ENCODE results near the gene DCTN2.
A peak's percentile ranks its signal among the peaks of the same experiment; 100 is the strongest.

Gene DCTN2

GRCh38 chr12:57546438-57547287 is at the start of gene DCTN2:
DCTN2 (minus strand) TSS chr12:57547192; CDS start chr12:57547063, 129 bp downstream.
- Mint-ChIP-seq H3K36me3 (ENCODE audit: low read depth) (no peaks in the 10 kb centered on the region), H3K4me1 (peaks cover 37% of the 10 kb centered on the region), H3K27ac (peak within 1 kb of the TSS; percentile 29), H3K9me3 (no peaks in the 10 kb centered on the region), H3K4me3 (peak within 1 kb of the TSS; percentile 98), H3K27me3 (ENCODE audit: low read depth, poor library complexity) (peaks cover 47% of the 10 kb centered on the region)
- TF ChIP-seq, protein P1, sequence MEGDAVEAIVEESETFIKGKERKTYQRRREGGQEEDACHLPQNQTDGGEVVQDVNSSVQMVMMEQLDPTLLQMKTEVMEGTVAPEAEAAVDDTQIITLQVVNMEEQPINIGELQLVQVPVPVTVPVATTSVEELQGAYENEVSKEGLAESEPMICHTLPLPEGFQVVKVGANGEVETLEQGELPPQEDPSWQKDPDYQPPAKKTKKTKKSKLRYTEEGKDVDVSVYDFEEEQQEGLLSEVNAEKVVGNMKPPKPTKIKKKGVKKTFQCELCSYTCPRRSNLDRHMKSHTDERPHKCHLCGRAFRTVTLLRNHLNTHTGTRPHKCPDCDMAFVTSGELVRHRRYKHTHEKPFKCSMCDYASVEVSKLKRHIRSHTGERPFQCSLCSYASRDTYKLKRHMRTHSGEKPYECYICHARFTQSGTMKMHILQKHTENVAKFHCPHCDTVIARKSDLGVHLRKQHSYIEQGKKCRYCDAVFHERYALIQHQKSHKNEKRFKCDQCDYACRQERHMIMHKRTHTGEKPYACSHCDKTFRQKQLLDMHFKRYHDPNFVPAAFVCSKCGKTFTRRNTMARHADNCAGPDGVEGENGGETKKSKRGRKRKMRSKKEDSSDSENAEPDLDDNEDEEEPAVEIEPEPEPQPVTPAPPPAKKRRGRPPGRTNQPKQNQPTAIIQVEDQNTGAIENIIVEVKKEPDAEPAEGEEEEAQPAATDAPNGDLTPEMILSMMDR (IDR thresholded peaks at IDR 0.05): no peak
- peak; percentile 90 for DNase-seq

- Mint-ChIP-seq H3K27me3 (ENCODE audit: low read depth, poor library complexity) (peaks cover 16% of the 10 kb centered on the region), H3K9me3 (no peaks in the 10 kb centered on the region), H3K4me1 (peaks cover 20% of the 10 kb centered on the region), H3K4me3 (no peak overlapping the region), H3K36me3 (ENCODE audit: low read depth) (peaks cover 11% of the 10 kb centered on the region), H3K27ac (no peak overlapping the region)
- no peak for DNase-seq
- TF ChIP-seq, protein P1 (IDR thresholded peaks at IDR 0.05): no peak
Observed at GRCh38 chr12:57593187-57593586, 46.2 kb upstream of the DCTN2 start.

- peak overlapping the region; percentile 96 for H3K4me3 Mint-ChIP-seq
- H3K4me1 Mint-ChIP-seq: peaks cover 20% of the 10 kb centered on the region
- H3K36me3 Mint-ChIP-seq (ENCODE audit: low read depth): peaks cover 9% of the 10 kb centered on the region
- no peak overlapping the region for H3K27ac Mint-ChIP-seq
- TF ChIP-seq, protein P1 (IDR thresholded peaks at IDR 0.05): no peak
- H3K27me3 Mint-ChIP-seq (ENCODE audit: low read depth, poor library complexity): peaks cover 16% of the 10 kb centered on the region
- no peak for DNase-seq
- H3K9me3 Mint-ChIP-seq: no peaks in the 10 kb centered on the region
Observed at GRCh38 chr12:57592551-57593165, 45.7 kb upstream of the DCTN2 start.

DNA sequence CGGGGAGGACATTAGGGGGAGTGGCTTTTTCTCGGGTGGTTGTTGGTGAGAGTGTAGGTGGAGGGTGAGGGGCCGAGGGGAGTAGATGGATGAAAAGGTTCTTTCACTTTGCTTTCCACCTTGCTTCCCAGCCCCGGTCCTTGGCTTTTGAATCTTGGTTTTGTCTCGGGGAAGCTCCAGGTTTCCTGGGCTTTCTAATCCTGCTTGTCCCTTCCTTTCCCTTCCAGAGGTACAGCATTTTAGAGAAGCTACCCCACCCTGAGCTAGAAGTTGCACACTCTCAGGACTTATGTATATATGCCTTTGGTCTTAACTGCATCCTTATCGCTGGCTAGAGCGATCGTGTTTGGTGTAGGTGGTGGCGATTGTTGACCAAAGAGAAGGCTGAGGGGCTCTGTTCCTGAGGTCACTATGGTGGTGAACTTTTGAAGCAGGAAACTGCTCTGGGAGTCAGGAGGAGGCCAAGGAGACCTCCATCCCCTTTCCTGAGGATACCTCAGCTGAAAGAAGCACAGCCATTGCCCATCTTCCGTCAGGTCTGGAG is 44.9 kb upstream of the DCTN2 start:
- DNase-seq: no peak
- Mint-ChIP-seq H3K36me3 (ENCODE audit: low read depth) (peaks cover 5% of the 10 kb centered on the region), H3K4me3 (peak overlapping the region; percentile 96), H3K27me3 (ENCODE audit: low read depth, poor library complexity) (peaks cover 16% of the 10 kb centered on the region), H3K27ac (no peak overlapping the region), H3K4me1 (peaks cover 20% of the 10 kb centered on the region), H3K9me3 (no peaks in the 10 kb centered on the region)
- TF ChIP-seq, protein P1 (IDR thresholded peaks at IDR 0.05): no peak

DNA sequence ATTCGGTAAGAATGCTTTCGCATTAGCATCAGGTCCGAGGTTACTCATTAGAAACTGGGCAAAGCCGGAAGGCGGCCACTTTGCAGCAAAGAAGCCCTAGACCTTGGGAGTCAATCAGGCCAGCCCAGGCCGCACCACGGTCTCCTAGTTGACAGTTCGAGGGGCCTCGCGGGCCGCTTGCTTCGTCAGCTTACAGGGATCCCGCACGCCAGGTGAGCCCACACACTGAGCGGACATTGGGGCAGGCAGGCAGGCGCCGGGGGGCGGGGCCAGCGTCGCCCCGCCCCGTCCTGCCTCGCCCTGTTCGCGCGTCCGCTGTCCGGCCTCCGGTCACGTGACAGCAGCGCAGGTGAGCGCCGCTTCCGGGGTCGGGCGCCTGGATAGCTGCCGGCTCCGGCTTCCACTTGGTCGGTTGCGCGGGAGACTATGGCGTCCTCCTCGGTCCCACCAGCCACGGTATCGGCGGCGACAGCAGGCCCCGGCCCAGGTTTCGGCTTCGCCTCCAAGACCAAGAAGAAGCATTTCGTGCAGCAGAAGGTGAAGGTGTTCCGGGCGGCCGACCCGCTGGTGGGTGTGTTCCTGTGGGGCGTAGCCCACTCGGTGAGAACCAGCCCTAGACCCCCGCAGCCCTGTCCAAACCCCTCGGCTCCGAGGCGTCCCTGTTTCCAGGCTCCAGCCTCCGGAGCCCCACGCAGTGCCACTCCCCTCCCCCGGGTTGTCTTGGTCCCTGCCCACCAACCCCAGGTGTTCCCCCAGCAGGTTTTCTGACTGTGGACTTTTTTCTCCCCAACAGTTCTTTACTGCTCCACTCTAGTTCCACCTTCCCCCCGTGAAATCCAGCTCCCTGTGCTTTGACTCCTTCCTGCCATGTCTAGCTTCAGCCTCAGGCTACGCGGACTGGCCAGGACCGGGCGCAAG is 44.1 kb upstream of the DCTN2 start, which contains the start of gene PIP4K2C:
PIP4K2C (plus strand) TSS at position 329 of the 918 bp plus-strand sequence; CDS start at position 427, 98 bp downstream.
- Mint-ChIP-seq H3K4me3 (peak within 1 kb of the TSS; percentile 96), H3K27me3 (ENCODE audit: low read depth, poor library complexity) (peaks cover 16% of the 10 kb centered on the region), H3K27ac (no peak within 1 kb of the TSS), H3K9me3 (no peaks in the 10 kb centered on the region), H3K36me3 (ENCODE audit: low read depth) (peaks cover 5% of the 10 kb centered on the region), H3K4me1 (peaks cover 20% of the 10 kb centered on the region)
- peak; percentile 75 for DNase-seq
- TF ChIP-seq, protein P1 (IDR thresholded peaks at IDR 0.05): no peak

Data from nephron progenitor cell (in vitro differentiated cells).